Central memory CD4-positive, alpha-beta T cell (primary cell): ENCODE data around the gene SNX33.
"Not testable (repeated sequence)": the region's sequence is repeated elsewhere in the genome, so short reads cannot be mapped to it uniquely, and the experiment has no call there.

ENCODE experiments used
- DNase-seq: peaks from one replicate; pipeline ENCODE4 v3.0.0; 2022

Gene SNX33

DNA sequence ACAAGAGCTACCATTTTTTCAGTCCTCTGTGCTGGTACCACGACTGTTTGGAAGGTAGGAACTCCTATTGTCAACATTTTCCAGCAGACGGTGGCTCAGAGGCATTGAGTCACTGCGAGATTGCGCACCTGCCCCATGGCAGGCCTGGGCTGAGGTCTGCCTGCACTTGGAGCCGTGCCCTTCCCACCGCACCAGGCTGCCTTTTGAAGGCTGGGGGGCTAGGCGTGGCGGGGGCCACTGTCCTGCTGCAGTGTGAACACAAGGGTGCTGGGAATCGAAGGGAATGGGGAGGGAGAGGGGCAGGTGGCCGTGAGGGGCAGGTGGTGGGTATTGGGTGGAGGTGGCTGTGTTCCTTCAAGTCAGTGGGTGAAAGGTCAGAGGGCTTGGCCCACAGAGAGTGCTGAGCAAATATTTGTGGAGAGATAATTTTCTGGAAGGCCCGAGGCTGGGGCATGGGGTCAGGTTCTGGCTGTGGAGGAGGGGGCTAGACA lies 16.3 kb downstream of the SNX33 start:
- no peak for DNase-seq

DNA sequence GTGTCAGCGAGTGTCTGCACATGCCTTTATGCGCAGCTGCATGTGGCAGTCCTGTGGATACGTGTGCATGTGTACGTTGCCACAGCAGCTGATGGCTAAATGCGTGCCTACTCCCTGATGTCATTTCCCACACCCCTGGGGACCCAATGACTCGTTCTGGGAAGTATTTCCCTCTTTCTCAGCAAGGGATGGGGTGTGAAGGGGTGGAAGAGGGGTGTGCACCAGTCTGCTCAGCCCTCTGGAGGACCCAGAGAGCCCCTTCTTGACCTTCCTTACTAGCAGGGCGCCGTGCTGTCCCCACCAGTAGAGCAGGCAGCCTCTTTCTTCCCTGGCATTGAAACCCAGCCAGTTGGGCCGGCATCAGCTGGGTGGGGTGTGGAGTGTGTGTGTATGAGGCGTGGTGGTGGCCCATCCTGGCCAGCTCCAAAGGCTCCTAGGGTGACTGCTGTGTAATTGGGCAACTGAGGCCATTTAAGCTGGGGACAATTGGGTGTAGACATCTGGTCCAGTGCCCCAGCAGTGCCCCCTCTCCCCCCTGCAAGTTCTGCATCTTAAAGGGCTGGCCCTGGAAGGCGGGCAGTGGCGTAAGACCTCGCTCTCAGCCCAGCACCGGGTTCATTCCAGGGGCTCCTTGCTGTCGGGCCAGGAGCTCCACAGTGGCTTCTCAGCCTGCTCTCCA lies 19.2 kb downstream of the SNX33 start:
- no peak for DNase-seq

DNA sequence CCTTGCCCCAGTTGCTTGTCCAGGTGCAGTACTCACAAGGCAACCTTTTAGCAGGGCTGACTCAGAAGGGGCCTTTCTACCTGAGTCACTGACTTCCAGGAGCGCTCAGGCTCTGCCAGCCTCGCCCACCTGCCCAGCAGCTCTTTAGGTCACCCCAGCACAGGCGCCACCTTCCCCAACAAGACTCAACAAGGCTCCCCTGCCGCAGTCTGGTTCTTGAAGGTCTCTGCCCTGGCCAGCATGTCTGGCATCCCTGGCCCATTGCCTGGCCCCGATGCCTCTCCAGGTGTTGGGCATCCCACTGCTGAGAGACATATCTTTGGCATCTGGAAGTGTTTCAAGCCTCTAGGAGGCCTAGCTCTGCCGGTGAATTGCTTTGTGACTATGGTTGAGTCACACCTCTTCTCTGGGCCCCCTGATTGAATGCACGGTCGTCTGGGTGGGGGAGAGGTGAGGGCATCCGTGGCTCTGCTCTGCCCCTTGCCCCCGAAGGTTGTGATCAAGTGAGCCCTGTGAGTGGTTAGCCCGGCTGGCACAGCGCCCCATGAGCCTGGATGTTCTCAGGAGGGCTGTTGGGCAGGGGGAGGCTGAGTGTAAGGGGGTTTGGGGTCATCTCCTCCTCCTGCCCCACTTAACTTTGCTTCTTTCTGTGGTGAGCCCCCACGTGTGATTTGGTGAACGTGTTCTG lies 21.6 kb downstream of the SNX33 start:
- no peak for DNase-seq

DNA sequence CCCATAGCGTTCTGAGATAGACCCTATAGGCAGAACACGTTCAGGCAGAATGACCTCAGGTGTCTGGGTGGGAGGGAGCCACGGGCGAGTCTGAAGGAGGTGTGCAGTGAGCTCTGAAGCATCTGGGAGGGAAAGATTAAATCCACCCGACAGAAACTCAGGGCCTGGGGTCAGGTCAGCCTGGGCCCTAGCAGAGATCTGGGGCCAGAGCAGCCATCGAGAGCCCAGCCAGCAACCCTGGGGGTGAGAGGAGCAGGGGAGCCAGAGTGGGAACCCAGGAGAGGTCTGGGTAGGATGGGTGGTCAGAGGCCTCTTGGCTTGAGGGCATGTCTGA lies 22.1 kb downstream of the SNX33 start:
- no peak for DNase-seq

DNA sequence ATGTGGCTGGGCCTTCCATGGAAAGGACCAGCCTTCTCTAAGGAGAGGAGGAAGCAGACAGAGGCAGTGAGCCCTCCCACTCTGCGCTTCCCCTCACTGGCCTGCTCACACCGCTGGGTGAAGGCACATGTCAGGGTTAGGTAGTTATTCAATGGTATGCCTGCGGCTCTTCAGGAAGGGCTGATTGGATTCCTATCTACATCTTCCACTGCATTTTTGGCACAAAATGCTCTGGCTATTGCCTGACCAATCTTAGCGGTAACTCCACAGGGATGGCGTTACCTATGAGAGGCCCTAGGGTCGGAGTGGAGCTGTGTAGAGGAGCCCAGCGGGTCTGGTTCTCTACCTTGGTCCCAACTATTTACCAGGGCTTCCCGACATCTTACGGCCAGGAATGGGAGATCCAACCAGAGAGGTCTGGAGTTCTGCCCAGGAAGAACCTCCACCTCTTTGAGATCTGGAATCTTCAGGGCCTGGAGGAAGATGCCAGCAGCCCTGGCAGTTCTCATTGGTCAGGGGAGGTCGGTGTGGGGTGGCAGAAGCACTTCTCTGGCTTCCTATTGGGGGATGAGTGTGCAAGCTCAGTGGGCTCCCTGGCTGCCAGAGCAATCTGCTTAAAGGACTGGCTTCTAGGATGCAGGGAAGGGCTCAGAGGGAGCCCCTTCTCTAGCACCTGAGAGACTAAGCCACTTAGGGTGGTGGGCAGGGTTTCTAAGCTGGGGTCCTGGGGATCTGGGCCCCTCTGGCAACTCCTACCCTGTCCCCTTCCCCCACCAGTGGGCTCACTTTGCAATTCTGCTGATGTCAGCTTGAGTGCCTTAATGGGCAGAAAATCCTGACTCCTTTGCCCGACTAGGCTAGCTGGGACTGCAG lies 24.3 kb downstream of the SNX33 start:
- no peak for DNase-seq

DNA sequence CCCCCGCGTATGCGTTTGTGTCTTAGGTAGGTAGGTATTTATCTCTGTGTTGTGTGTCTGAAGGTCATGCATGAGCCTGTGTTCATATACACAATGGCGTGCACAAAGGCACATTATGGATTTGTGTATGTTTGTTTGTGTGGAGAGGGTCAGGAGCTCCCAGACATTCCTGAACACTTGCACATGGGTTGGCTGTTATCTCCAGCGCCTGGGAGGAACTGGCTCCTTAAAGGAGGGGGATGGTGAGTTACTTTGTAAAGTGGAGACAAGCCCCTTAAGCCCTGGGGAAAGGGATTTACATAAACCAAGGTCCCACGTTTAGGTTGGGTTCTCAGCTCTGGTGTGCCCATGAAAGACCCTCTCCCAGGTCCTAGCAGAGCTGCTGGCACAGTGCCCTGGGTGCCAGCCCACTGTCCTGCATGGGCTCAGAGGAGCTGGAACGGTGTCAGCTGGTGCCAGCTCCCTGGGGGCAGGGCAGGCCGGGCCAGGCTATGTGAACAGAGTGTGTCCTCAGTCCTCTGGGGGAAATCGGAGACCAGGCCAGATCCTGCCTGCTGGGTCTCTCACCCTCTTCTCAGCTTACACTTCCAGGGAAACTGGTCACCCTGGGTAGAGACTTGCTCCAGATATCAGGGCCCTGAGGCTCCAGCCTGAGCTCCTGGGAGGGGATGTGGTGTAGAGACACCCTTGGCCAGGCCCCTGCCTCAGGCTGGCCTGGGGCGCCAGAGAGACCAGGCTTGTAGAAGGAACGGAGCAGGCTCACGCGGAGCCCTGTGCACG lies 25.1 kb downstream of the SNX33 start:
- DNase-seq, result no peak

DNA sequence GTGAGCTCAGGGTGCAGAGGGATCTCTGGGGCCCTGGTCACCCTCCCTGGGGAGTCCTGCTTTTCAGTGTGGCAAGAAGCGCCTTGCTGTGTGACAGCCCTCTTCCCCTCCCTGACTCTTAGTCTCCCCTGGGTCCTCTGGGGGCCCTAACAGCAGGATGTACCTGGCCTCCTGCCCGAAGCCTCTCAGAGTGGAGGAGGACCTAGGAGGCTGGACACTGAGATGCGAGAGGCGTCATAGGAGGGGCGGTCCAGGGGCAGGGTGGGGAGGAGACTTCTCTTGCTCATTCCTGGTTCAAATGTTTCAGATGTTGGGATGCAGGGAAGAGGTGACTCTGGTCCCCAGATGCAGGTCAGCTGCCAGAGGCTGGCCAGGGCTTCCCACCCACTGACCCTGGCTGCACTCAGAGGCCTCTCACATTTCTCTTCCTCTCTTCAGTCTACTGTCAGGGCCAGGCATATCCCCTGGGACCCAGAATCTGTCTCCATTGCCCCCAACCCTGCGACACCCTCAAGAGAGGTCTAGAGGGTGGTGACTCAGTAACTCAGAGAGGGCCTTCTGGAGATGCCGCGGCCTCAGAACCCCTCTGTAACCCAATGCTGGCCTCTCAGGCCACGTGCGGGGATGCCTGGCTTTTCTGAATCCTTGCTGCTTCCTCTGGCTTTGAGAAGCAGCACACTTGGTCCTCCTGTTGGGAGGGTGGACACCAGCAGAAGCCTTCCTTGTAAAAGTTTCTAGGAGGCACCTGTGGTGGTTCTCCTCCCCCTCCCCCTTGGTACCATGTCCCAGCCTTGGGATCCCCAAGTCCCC lies 25.9 kb downstream of the SNX33 start:
- DNase-seq, result no peak

DNA sequence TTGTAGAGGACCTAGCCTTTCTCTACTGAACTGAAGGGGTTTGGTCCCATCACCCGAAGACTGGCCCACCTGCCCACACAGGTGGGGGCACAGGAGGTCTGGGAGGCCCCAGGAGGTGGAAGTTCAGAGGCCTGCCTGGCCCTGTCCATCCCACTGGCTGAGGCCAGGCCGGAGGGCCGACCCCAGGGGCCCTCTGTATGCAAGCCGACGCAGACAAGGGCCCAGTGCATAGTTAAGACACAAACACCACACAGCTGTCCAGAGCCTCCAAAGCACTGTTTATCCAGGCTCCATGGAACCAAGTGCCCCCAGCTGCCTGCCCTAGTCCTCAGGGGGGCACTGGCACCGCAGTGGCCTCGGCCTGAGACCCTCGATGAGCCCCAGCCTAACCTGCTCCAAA lies 26.7 kb downstream of the SNX33 start:
- DNase-seq, result no peak

DNA sequence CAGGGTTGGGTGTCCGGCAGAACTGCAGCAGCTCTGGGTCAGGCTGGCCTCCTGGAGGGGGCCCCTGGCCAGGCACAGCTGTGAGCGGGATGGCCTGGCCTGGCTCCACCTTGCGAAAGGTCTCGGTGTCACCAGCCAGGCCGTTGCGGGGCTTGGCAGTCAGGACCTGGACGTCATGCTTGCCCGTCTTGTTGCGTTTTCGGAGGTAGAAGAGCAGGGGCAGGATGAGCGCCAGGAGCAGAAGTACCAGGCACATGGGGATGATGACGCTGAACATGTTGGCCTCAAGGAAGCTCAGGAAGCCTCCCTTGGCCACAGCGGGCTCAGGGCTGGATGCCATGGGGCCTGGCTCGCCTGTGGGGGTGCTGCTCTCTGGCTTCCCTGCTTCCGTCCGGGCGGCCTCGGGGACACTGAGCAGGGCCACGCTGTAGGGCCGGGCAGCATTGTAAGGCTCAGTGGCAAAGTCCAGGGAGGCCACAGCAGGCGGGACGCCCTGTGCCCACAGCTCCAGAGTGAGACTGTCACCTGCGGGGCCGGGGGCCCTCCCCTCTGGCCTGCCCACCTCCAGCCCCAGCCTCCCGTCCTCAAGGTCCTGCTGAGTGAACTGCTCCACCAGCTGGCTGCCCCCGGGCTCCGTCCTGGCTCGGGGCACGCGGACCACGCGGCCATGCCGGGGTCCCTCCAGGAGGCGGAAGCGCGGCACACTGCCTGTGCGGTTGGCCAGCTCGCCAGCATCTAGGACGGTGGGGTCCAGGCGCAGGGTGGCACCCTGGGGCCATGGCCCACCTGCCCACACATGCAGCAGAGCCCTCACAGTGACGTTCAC lies 28.1 kb downstream of the SNX33 start:
- DNase-seq, result no peak

DNA sequence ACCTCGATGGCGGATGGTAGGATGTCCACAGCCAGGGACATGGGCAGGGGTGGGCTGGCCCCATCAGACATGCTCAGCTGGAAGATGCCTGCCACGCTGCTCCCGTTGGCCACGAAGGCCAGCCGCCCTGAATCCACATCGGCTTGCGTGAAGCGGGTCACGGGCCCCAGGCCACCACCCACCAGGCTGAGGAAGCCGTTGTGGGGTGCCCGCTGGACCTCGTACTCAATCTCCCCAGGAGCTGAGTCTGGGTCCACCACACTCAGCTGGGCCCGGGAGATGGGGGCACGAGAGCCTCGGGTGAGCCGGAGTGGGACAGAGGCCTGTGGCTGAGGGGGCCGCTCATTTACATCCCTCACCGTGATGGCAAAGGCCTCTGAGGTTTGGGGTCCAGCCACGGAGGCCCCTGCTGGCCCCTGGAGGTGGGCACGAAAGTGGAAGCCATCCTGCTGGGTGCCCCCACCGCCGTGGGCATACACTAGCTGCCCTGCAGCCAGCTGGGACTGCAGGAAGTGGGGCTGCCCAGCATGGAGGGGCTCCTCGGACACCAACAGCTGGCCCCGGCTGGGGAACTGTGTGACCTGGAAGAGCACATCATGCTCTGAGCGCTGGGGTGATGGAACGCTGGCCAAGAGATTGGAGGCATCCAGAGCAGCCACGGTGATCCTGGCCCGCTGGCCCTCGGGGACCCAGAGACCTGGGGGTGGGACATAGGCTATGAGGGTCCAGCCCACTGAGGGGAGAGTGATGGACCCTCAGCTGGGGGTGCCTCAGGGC lies 29.2 kb downstream of the SNX33 start:
- no peak for DNase-seq

DNA sequence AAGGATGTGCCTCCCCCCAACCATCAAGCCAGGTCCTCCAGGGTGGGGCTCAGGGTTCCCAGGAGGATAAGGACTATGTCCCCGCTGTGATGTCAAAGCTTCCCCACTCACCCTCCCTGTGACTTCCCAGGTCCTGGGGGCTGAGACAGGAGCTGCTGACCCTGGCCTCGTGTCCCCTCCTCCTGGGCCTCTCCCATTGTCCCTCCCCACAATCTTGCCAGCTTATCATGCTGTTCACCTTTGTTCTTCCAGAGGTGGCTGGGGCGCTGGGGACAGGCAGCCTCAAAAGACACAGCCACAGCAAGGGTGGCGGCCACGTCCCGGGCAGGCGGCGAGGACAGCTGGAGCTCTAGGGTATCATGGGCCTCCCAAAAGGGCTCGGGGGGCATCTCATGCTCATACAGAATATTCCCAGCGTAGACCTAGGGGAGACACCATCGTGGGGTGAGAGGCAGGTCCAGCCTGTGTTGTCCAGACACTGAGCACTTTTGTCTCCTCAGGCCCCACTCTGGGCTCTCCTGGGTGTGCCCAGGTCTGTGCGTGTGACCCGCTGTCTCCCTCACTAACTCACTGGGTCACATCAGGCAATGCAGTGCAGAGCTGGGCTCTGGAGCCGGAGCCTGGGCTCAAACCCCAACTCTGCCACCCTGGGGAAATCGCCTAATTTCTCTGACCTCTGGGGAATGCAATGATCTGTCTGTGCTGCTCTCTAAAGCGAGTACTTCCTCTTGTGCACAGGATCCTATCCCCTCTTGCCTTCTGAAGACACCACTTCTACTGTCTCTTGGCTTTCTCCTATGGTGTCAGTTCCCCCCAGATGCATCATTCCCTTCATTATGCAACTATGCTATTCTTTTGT lies 30.0 kb downstream of the SNX33 start:
- no peak for DNase-seq

DNA sequence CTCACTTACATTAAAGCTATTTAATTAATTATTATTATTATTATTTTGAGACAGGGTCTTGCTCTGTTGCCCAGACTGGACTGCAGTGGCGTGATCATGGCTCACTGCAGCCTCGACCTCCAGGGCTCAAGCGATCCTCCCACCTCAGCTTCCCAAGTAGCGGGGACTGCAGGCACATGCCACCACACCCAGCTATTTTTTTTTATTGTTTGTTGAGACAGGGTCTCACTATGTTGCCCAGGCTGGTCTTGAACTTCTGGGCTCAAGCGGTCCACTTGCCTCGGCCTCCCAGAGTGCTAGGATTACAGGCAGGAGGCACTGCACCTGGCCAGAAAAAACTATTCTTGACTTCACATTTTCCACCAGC lies 30.6 kb downstream of the SNX33 start:
- DNase-seq, result not testable (repeated sequence)

DNA sequence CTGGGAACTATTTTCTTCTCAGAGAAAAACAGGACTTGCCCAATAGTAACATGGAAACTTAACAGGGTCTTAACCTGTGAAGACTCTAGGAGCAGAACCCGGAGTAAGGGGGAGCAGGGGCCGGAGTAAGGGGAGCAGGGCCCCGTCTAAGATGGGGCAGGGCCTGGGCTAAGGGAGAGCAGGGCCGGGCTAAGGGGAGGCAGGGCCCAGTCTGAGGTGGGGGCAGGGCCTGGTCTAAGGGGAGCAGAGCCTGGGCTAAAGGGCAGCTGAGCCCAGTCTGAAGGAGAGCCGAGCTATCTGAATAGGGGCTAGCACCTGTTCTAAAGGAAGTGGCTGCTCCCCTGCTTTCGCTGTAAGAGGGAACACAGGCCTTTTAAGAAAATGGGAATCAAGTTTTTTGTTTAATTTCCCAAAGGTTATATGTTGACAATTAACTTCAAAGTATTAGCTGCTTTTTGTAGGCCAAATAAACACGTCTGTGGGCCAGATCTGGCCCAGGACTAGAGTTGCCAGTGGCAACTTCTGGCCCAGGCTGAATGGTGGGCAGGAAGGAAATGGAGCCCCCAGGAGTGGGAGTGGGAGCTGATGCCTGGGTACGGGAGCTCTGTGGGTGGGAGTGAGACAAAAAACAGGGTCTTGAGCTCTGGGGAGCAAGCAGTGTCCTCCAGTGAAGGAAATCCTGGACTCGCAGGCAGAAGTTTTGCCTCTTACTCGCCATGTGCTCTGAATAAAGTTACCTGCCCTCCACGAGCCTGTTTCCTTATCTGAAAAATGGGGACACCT lies 32.5 kb downstream of the SNX33 start:
- DNase-seq, result no peak

DNA sequence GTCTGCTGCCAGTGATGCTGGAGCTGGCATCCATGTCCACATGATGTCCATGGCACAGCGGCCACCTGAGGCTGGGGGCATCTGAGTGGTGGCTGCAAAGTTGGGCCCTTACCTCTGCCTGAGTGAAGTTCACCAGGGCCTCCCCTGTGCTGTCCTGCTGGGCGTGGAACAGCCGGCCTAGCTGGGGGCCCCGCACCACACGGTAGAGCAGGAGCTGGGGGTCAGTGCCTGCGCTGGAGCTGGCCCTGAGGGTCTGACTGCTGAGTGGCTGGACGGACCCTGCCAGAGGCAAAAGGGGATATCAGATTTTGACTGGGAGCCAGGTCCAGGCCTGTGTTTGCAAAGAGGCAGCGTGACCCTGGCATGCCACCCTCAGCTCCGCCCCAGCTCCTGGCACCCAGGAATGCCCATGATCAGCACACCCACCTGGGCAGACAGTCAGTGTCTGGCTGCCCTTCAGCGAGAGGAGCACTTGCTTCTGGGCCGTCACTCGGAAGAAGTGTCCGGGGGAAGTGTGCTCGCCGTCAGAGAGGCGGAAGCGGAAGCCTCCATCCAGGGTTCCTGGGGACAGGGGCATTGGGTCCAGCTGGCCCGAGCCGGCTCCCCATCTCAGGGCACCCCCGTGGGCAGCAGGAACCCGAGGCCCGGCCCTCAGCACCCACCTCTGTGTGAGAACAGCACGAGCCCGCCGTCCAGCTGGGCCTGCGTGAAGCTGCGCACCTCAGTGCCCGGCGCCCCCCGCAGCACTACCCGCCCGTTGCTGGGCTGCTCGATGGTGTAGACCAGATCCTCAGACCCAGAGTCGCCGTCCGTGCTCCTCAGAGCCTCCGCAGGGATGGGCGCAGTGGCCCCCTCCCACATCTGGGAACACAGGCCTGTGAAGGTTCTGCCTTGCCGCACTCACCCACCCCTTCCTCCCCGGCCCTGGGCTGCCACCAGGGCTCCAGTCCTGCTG lies 34.7 kb downstream of the SNX33 start:
- DNase-seq, result no peak

DNA sequence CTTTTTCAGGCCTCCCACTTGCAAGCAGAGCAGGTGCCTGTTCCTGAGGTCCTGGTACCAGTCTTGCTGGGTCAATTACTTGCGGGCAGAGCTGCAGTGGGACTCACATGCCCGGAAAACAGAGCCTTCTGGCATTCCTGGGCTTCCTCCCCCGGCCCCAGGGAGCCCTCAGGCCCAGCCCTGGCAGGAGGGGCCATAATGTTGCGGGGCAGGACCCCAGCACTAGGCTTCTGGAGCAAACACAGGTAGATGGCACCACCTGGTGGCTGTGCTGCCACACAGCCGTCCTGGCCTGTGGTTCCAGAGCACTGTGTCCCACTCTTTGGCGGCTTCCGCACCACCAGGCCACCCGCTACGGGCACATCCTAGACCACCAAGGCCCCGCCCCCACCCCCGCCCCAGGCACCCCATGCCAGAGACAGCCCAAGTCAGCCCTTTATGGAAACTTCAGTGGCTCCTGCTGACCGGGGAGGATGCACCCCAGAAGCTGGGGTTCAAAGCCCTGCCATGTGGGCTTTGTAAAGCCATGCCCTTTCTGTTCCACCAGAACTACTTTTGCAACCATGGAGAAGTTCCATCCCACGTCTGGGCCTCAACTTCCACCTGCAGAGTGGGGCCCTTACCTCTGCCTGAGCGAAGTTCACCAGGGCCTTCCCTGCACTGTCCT lies 36.1 kb downstream of the SNX33 start:
- peak; percentile 34 for DNase-seq

DNA sequence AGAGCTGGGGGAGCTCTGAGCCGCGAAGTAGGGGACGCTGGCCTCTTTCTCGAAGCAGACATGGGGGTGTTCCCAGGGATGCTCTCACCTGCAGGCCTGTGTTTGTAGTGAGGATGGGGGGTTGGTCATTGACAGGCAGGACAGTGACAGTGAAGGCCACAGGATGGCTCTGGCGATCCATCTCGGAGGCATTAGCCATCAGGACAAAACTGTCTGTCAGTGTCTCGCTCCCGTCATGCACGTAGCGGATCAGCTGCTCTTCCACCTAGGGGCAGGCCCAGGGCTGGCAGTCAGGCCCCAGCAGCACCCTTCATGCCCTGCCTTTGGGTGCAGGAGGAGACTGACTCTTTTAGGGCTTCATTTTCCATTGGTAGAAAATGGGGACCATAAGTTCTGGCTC lies 36.9 kb downstream of the SNX33 start:
- DNase-seq, result no peak

DNA sequence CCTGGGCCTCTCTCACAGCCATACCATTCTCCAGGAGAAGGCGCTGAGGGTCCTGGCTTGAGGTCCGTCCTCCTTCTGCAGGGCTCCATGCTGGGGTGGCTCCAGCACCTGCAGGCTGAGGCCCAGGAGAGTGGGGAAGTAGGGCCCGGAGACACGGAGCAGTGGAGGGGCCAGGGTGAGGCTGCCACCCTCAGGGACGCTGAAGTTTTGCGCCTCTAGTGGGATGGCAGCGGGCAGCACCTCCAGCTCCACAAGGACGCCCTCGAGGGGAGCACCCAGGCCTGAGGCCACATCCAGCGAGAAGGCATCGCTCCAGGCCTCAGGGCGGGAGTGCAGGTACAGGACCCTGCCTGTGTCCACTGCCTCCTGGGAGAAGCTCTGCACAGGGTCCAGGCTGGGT lies 37.5 kb downstream of the SNX33 start:
- no peak for DNase-seq
